ENCODE data around the gene PIEZO2. TPM values are rescaled to one million over a fixed set of nuclear protein-coding genes. Genes with fewer than 3 reads are reported as not detected.

PIEZO2 gene
- total RNA-seq, 1 donor from 2014 or later, result 1.7 TPM

DNA sequence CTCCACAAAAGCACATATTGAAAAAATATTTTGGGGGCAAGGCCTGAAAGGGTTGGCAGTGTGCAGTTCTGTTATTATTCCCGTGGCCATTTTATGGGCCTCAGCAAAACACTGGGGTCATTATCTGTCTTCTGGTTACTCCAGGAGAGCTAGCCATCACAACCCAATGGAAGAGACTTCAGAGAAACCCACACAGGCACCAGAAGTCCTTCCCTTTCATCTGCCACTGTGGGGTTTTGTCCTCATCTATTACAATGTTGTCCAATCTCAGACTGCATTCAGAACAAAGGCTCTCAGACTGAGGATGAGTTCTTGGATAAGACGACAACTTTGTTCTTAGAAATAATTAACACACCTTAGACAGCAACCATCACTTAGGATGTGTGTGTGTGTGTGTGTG is 98.4 kb downstream of the PIEZO2 start:
- TF ChIP-seq, protein P1, sequence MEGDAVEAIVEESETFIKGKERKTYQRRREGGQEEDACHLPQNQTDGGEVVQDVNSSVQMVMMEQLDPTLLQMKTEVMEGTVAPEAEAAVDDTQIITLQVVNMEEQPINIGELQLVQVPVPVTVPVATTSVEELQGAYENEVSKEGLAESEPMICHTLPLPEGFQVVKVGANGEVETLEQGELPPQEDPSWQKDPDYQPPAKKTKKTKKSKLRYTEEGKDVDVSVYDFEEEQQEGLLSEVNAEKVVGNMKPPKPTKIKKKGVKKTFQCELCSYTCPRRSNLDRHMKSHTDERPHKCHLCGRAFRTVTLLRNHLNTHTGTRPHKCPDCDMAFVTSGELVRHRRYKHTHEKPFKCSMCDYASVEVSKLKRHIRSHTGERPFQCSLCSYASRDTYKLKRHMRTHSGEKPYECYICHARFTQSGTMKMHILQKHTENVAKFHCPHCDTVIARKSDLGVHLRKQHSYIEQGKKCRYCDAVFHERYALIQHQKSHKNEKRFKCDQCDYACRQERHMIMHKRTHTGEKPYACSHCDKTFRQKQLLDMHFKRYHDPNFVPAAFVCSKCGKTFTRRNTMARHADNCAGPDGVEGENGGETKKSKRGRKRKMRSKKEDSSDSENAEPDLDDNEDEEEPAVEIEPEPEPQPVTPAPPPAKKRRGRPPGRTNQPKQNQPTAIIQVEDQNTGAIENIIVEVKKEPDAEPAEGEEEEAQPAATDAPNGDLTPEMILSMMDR (IDR thresholded peaks at IDR 0.05; ENCODE audit: unreplicated experiment), result no peak
- no peak for DNase-seq (ENCODE audit: low spot score, unreplicated experiment)
- peaks cover 4% of the 10 kb centered on the region for H3K9me3 Mint-ChIP-seq (ENCODE audit: low read depth)
- H3K27ac Mint-ChIP-seq, result no peak overlapping the region
- no peaks in the 10 kb centered on the region for H3K36me3 Mint-ChIP-seq (ENCODE audit: insufficient read depth)
- peaks cover 14% of the 10 kb centered on the region for H3K4me1 Mint-ChIP-seq (ENCODE audit: low read depth)
- H3K4me3 Mint-ChIP-seq (ENCODE audit: low read depth), result no peak overlapping the region
- H3K27me3 Mint-ChIP-seq, result peaks cover 58% of the 10 kb centered on the region

DNA sequence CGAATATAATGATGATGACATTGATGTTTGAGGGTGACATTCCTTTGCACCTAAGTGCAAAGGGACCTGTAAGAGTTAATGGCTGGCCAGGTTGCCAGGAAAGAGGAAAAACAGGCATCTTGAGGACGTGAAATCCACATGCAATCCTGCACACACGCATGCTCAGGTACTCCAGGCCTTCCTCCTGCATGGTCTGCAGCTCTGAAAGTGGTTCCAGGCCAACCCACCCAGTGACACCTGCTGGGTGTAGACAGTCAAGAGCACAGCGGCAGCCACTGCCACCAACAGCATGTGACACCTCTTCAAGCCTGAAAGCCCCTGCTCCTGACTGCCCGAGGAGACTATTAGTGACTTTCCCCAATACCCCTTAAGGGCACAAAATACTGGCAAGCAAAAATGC is 101.6 kb downstream of the PIEZO2 start:
- TF ChIP-seq, protein P1 (IDR thresholded peaks at IDR 0.05; ENCODE audit: unreplicated experiment), result no peak
- peaks cover 1% of the 10 kb centered on the region for H3K36me3 Mint-ChIP-seq (ENCODE audit: insufficient read depth)
- H3K9me3 Mint-ChIP-seq (ENCODE audit: low read depth), result peaks cover 12% of the 10 kb centered on the region
- H3K4me3 Mint-ChIP-seq (ENCODE audit: low read depth), result no peak overlapping the region
- H3K27me3 Mint-ChIP-seq, result peaks cover 41% of the 10 kb centered on the region
- no peak overlapping the region for H3K27ac Mint-ChIP-seq
- DNase-seq (ENCODE audit: low spot score, unreplicated experiment), result no peak
- H3K4me1 Mint-ChIP-seq (ENCODE audit: low read depth), result peaks cover 14% of the 10 kb centered on the region

DNA sequence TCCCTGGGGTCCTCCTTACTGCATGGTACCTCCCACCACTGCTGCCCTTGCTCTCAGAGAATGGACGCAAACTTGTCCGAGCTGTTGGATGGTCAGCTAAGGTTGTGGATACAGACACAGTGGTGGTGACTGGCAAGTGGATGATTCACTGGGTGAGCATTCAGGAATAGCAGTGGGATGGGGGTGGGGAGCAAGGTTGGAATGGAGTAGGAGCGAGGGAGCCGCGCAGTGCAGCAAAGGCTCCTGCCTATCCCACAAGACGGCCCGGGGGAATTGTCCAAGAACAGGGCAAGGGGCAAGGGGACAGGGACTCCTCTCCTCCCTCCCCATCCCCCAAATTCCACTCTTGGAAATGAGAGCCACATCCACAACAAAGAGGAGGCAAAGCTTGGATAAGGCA is 102.2 kb downstream of the PIEZO2 start:
- Mint-ChIP-seq H3K27me3 (peaks cover 39% of the 10 kb centered on the region), H3K4me1 (ENCODE audit: low read depth) (peaks cover 13% of the 10 kb centered on the region), H3K4me3 (ENCODE audit: low read depth) (no peak overlapping the region), H3K27ac (no peak overlapping the region), H3K9me3 (ENCODE audit: low read depth) (peaks cover 12% of the 10 kb centered on the region), H3K36me3 (ENCODE audit: insufficient read depth) (peaks cover 1% of the 10 kb centered on the region)
- TF ChIP-seq, protein P1 (IDR thresholded peaks at IDR 0.05; ENCODE audit: unreplicated experiment), result no peak
- no peak for DNase-seq (ENCODE audit: low spot score, unreplicated experiment)

DNA sequence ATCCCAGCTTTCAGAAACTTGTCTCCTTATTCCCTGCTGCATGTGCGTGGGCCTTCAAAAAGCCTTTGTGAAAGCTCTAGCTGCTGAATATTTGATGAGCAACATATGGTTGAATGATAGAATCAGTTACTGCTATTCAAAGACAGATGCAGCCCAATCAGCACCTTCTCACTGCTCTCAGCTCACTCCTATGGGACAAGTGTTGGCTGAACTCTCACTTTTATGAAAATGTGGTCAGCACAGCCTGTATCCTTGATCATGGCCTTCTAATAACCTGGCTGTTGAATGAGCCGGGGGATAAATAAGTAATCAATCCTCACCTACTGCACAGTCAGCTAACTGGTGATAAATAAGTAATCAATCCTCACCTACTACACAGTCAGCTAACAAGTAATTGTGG is 103.2 kb downstream of the PIEZO2 start:
- H3K36me3 Mint-ChIP-seq (ENCODE audit: insufficient read depth), result peaks cover 1% of the 10 kb centered on the region
- TF ChIP-seq, protein P1 (IDR thresholded peaks at IDR 0.05; ENCODE audit: unreplicated experiment), result no peak
- no peak overlapping the region for H3K4me3 Mint-ChIP-seq (ENCODE audit: low read depth)
- H3K27ac Mint-ChIP-seq, result no peak overlapping the region
- H3K9me3 Mint-ChIP-seq (ENCODE audit: low read depth), result peaks cover 12% of the 10 kb centered on the region
- no peak for DNase-seq (ENCODE audit: low spot score, unreplicated experiment)
- peaks cover 32% of the 10 kb centered on the region for H3K27me3 Mint-ChIP-seq
- peaks cover 8% of the 10 kb centered on the region for H3K4me1 Mint-ChIP-seq (ENCODE audit: low read depth)

GRCh38 chr18:11043694-11044093 is 105.7 kb downstream of the PIEZO2 start:
- Mint-ChIP-seq H3K27ac (no peak overlapping the region), H3K36me3 (ENCODE audit: insufficient read depth) (peaks cover 1% of the 10 kb centered on the region), H3K27me3 (peaks cover 29% of the 10 kb centered on the region), H3K4me3 (ENCODE audit: low read depth) (no peak overlapping the region), H3K9me3 (ENCODE audit: low read depth) (peaks cover 8% of the 10 kb centered on the region), H3K4me1 (ENCODE audit: low read depth) (peaks cover 11% of the 10 kb centered on the region)
- DNase-seq (ENCODE audit: low spot score, unreplicated experiment), result no peak
- TF ChIP-seq, protein P1 (IDR thresholded peaks at IDR 0.05; ENCODE audit: unreplicated experiment), result no peak
